Karpas-422 (cell line): ENCODE data around the gene SSH2. TPM values are rescaled to one million over a fixed set of nuclear protein-coding genes. Genes with fewer than 3 reads are reported as not detected.
A peak's percentile ranks its signal among the peaks of the same experiment; 100 is the strongest.

Experiments used
- DNase-seq: peaks from one replicate; pipeline ENCODE4 v3.0.0-alpha.2; 2015
- H2AFZ ChIP-seq: fragments of 200-600 bp; sonication (generic); 2 replicates; pipeline ENCODE4 v1.6.1; 2014; ENCODE audit warnings: antibody characterized with exemption, low read length, mixed read lengths
- H3K27ac ChIP-seq: fragments of 200-600 bp; sonication (generic); 2 replicates; pipeline ENCODE4 v1.5.1; 2014; ENCODE audit warnings: mild to moderate bottlenecking, low read length, moderate library complexity
- H3K27me3 ChIP-seq: fragments of 200-600 bp; sonication (generic); 2 replicates; pipeline ENCODE4 v1.6.1; 2014; ENCODE audit warnings: low read length, mixed read lengths
- H3K36me3 ChIP-seq: fragments of 200-600 bp; sonication (generic); 2 replicates; pipeline ENCODE4 v1.6.1; 2014; ENCODE audit warnings: low read length, mixed read lengths; ENCODE audit not compliant: insufficient read depth
- H3K4me1 ChIP-seq: fragments of 200-600 bp; sonication (generic); 2 replicates; pipeline ENCODE4 v1.6.1; 2014; ENCODE audit warnings: mild to moderate bottlenecking, low read length, mixed read lengths
- H3K4me2 ChIP-seq: fragments of 200-600 bp; sonication (generic); 2 replicates; pipeline ENCODE4 v1.6.1; 2014; ENCODE audit warnings: low read length, low read depth, mild to moderate bottlenecking; ENCODE audit not compliant: poor library complexity, severe bottlenecking
- H3K4me3 ChIP-seq: fragments of 200-600 bp; sonication (generic); 2 replicates; pipeline ENCODE4 v1.5.1; 2014; ENCODE audit warnings: mild to moderate bottlenecking, antibody characterized with exemption, low read length, mixed read lengths
- H3K79me2 ChIP-seq: fragments of 200-600 bp; sonication (generic); 2 replicates; pipeline ENCODE4 v1.6.1; 2014; ENCODE audit warnings: mild to moderate bottlenecking, low read length, mixed read lengths
- H3K9ac ChIP-seq: fragments of 200-600 bp; sonication (generic); 2 replicates; pipeline ENCODE4 v1.6.0; 2014; ENCODE audit warnings: low read length
- H3K9me2 ChIP-seq: fragments of 200-600 bp; sonication (generic), shearing (Covaris generic); replicated peaks from 2 replicates; pipeline ENCODE4 v1.6.0; 2014; ENCODE audit warnings: mild to moderate bottlenecking, low read length, moderate library complexity; ENCODE audit not compliant: insufficient read depth
- H3K9me3 ChIP-seq: fragments of 300-700, 200-600 bp; sonication (generic); 2 replicates; pipeline ENCODE4 v1.6.1; 2014; ENCODE audit warnings: low read length, mixed read lengths
- H4K20me1 ChIP-seq: fragments of 200-600 bp; sonication (generic); 2 replicates; pipeline ENCODE4 v1.6.1; 2014; ENCODE audit warnings: mild to moderate bottlenecking, antibody characterized with exemption, low read length, low read depth; ENCODE audit not compliant: insufficient read depth
- total RNA-seq: library from RNA; depleted of rRNA; stranded (reverse); fragments of >200 nt; shearing (Covaris generic); gene quantifications from 2 replicates; pipeline ENCODE4 v1.2.3, GENCODE V29; 2014; ENCODE audit warnings: low replicate concordance

Gene SSH2
- total RNA-seq, 1 experiment from 2014 or later = 53.9 TPM

- no peak overlapping the region for H3K9ac ChIP-seq
- H3K36me3 ChIP-seq = peaks cover 3% of the 10 kb centered on the region; the same call in 1 of the 2 replicates
- no peak for DNase-seq
Observed at GRCh38 chr17:29645515-29646051, 284.4 kb downstream of the SSH2 start.

GRCh38 chr17:29643817-29644160 lies 286.2 kb downstream of the SSH2 start:
- Histone ChIP-seq H3K27me3 (no peaks in the 10 kb centered on the region), H3K9me3 (no peaks in the 10 kb centered on the region), H3K4me2 (no peak overlapping the region), H2AFZ (no peak overlapping the region), H3K4me1 (peaks cover 8% of the 10 kb centered on the region), H3K79me2 (no peaks in the 10 kb centered on the region), H4K20me1 (no peaks in the 10 kb centered on the region), H3K36me3 (peaks cover 3% of the 10 kb centered on the region; the same call in 1 of the 2 replicates), H3K27ac (no peak overlapping the region), H3K9ac (no peak overlapping the region), H3K9me2 (no peaks in the 10 kb centered on the region), H3K4me3 (no peak overlapping the region)
- no peak for DNase-seq

More at GRCh38 chr17:29645515-29646051, 284.4 kb downstream of the SSH2 start:
- Histone ChIP-seq H3K9me2 (no peaks in the 10 kb centered on the region), H3K27me3 (no peaks in the 10 kb centered on the region), H3K9me3 (no peaks in the 10 kb centered on the region), H4K20me1 (no peaks in the 10 kb centered on the region), H3K4me2 (no peak overlapping the region), H3K4me3 (no peak overlapping the region), H3K27ac (no peak overlapping the region), H3K4me1 (peaks cover 8% of the 10 kb centered on the region), H3K79me2 (no peaks in the 10 kb centered on the region), H2AFZ (no peak overlapping the region)

- Histone ChIP-seq H3K27me3 (no peaks in the 10 kb centered on the region), H3K79me2 (no peaks in the 10 kb centered on the region), H3K4me2 (no peak overlapping the region), H4K20me1 (no peaks in the 10 kb centered on the region), H3K9me3 (no peaks in the 10 kb centered on the region), H2AFZ (no peak overlapping the region), H3K36me3 (peaks cover 3% of the 10 kb centered on the region; the same call in 1 of the 2 replicates), H3K9ac (no peak overlapping the region), H3K4me1 (peaks cover 8% of the 10 kb centered on the region), H3K9me2 (no peaks in the 10 kb centered on the region), H3K27ac (peak overlapping the region; percentile 34; the same call in 1 of the 2 replicates), H3K4me3 (no peak overlapping the region)
- no peak for DNase-seq
Observed at GRCh38 chr17:29642171-29642611, 287.8 kb downstream of the SSH2 start.

- no peak overlapping the region for H3K9ac ChIP-seq
- H3K9me3 ChIP-seq = no peaks in the 10 kb centered on the region
- DNase-seq = no peak
- no peaks in the 10 kb centered on the region for H3K79me2 ChIP-seq
- peaks cover 10% of the 10 kb centered on the region; the same call in 1 of the 2 replicates for H3K36me3 ChIP-seq
- H3K4me2 ChIP-seq = no peak overlapping the region
- H3K4me3 ChIP-seq = no peak overlapping the region
- H3K9me2 ChIP-seq = no peaks in the 10 kb centered on the region
- no peak overlapping the region for H2AFZ ChIP-seq
- H4K20me1 ChIP-seq = no peaks in the 10 kb centered on the region
- peaks cover 8% of the 10 kb centered on the region for H3K4me1 ChIP-seq
- H3K27ac ChIP-seq = no peak overlapping the region
- no peaks in the 10 kb centered on the region for H3K27me3 ChIP-seq
Observed at GRCh38 chr17:29640981-29641642, 288.9 kb downstream of the SSH2 start.

GRCh38 chr17:29640413-29640812 lies 289.6 kb downstream of the SSH2 start:
- Histone ChIP-seq H3K9ac (no peak overlapping the region), H3K9me2 (no peaks in the 10 kb centered on the region), H3K4me1 (peaks cover 8% of the 10 kb centered on the region), H3K4me2 (no peak overlapping the region), H3K36me3 (peaks cover 8% of the 10 kb centered on the region; the same call in 1 of the 2 replicates), H2AFZ (no peak overlapping the region), H3K27me3 (no peaks in the 10 kb centered on the region), H3K79me2 (no peaks in the 10 kb centered on the region), H4K20me1 (no peaks in the 10 kb centered on the region), H3K4me3 (no peak overlapping the region), H3K27ac (no peak overlapping the region), H3K9me3 (no peaks in the 10 kb centered on the region)
- DNase-seq = no peak

- Histone ChIP-seq H3K9me3 (no peaks in the 10 kb centered on the region), H3K36me3 (peaks cover 12% of the 10 kb centered on the region; the same call in 1 of the 2 replicates), H3K9me2 (no peaks in the 10 kb centered on the region), H3K9ac (no peak overlapping the region), H3K4me3 (no peak overlapping the region), H3K4me2 (no peak overlapping the region), H2AFZ (no peak overlapping the region), H3K27ac (no peak overlapping the region), H3K27me3 (no peaks in the 10 kb centered on the region), H3K4me1 (no peaks in the 10 kb centered on the region), H4K20me1 (no peaks in the 10 kb centered on the region), H3K79me2 (no peaks in the 10 kb centered on the region)
- no peak for DNase-seq
Observed at GRCh38 chr17:29633886-29634285, 296.1 kb downstream of the SSH2 start.

- H3K4me1 ChIP-seq = no peaks in the 10 kb centered on the region
- H3K9ac ChIP-seq = no peak overlapping the region
- no peaks in the 10 kb centered on the region for H3K79me2 ChIP-seq
- H3K9me3 ChIP-seq = no peaks in the 10 kb centered on the region
- H2AFZ ChIP-seq = no peak overlapping the region
- H4K20me1 ChIP-seq = no peaks in the 10 kb centered on the region
- H3K4me2 ChIP-seq = no peak overlapping the region
- H3K27me3 ChIP-seq = no peaks in the 10 kb centered on the region
- H3K9me2 ChIP-seq = no peaks in the 10 kb centered on the region
- no peak for DNase-seq
- no peak overlapping the region for H3K4me3 ChIP-seq
- H3K36me3 ChIP-seq = peaks cover 3% of the 10 kb centered on the region; the same call in 1 of the 2 replicates
- H3K27ac ChIP-seq = no peak overlapping the region
Observed at GRCh38 chr17:29630630-29631193, 299.3 kb downstream of the SSH2 start.

GRCh38 chr17:29629839-29630238 lies 300.2 kb downstream of the SSH2 start:
- no peaks in the 10 kb centered on the region for H3K27me3 ChIP-seq
- H3K27ac ChIP-seq = no peak overlapping the region
- H3K9me3 ChIP-seq = no peaks in the 10 kb centered on the region
- H3K4me2 ChIP-seq = no peak overlapping the region
- H3K4me3 ChIP-seq = no peak overlapping the region
- H3K4me1 ChIP-seq = no peaks in the 10 kb centered on the region
- H3K9ac ChIP-seq = no peak overlapping the region
- DNase-seq = no peak
- H3K9me2 ChIP-seq = no peaks in the 10 kb centered on the region
- H3K79me2 ChIP-seq = no peaks in the 10 kb centered on the region
- H2AFZ ChIP-seq = no peak overlapping the region
- peaks cover 3% of the 10 kb centered on the region; the same call in 1 of the 2 replicates for H3K36me3 ChIP-seq
- no peaks in the 10 kb centered on the region for H4K20me1 ChIP-seq
